HTR-8/SVneo (cell line): ENCODE data around the gene LRRC71.

Source experiments
- DNase-seq: peaks from one replicate; pipeline ENCODE4 v3.0.0; 2011; ENCODE audit warnings: low spot score, mixed read lengths; ENCODE audit not compliant: insufficient read length
- FAIRE-seq: peaks from 2 replicates; lab custom pipeline; 2011; peaks lifted over from hg19 to GRCh38; lab: Jason Lieb, UNC

LRRC71 gene

GRCh38 chr1:156941675-156942074, 21.2 kb downstream of the LRRC71 start:
- FAIRE-seq (no peak), DNase-seq (no peak)

GRCh38 chr1:156942176-156942575, 21.7 kb downstream of the LRRC71 start:
- FAIRE-seq: no peak

GRCh38 chr1:156942576-156942975, 22.1 kb downstream of the LRRC71 start:
- DNase-seq: no peak
- no peak for FAIRE-seq

More at GRCh38 chr1:156942176-156942575, 21.7 kb downstream of the LRRC71 start:
- DNase-seq: no peak

GRCh38 chr1:156943756-156944155, 23.3 kb downstream of the LRRC71 start:
- no peak for DNase-seq
- FAIRE-seq: no peak

- FAIRE-seq (no peak), DNase-seq (no peak)
These were observed 23.8 kb downstream of the LRRC71 start for GRCh38 chr1:156944268-156944667.

- DNase-seq (no peak), FAIRE-seq (no peak)
These were observed 24.4 kb downstream of the LRRC71 start for GRCh38 chr1:156944848-156945247.

GRCh38 chr1:156945881-156946661, 25.6 kb downstream of the LRRC71 start:
- FAIRE-seq: no peak
- DNase-seq: no peak

GRCh38 chr1:156947127-156947526, 26.7 kb downstream of the LRRC71 start:
- no peak for DNase-seq
- no peak for FAIRE-seq

- no peak for FAIRE-seq
- no peak for DNase-seq
These were observed 27.5 kb downstream of the LRRC71 start for GRCh38 chr1:156947818-156948525.

GRCh38 chr1:156948708-156949107, 28.3 kb downstream of the LRRC71 start:
- no peak for DNase-seq
- FAIRE-seq: no peak

GRCh38 chr1:156949127-156949526, 28.7 kb downstream of the LRRC71 start:
- no peak for DNase-seq
- no peak for FAIRE-seq

- FAIRE-seq (no peak), DNase-seq (no peak)
These were observed 30.9 kb downstream of the LRRC71 start for GRCh38 chr1:156951371-156951770.

GRCh38 chr1:156953571-156953970, 33.1 kb downstream of the LRRC71 start:
- no peak for FAIRE-seq

GRCh38 chr1:156956333-156956732, 35.9 kb downstream of the LRRC71 start:
- FAIRE-seq (no peak), DNase-seq (no peak)

More at GRCh38 chr1:156953571-156953970, 33.1 kb downstream of the LRRC71 start:
- DNase-seq: no peak

- no peak for DNase-seq
- FAIRE-seq: no peak
These were observed 37.2 kb downstream of the LRRC71 start for GRCh38 chr1:156957634-156958033.

- peak; percentile 10 for DNase-seq
- no peak for FAIRE-seq
These were observed 37.8 kb downstream of the LRRC71 start for GRCh38 chr1:156958247-156958714.

- FAIRE-seq (no peak), DNase-seq (peak; percentile 32)
These were observed 39.0 kb downstream of the LRRC71 start for GRCh38 chr1:156959414-156959813.

GRCh38 chr1:156959925-156960324, 39.5 kb downstream of the LRRC71 start:
- DNase-seq: no peak
- FAIRE-seq: no peak

GRCh38 chr1:156961709-156962108, 41.3 kb downstream of the LRRC71 start:
- DNase-seq: no peak
- no peak for FAIRE-seq

GRCh38 chr1:156963621-156964020, 43.2 kb downstream of the LRRC71 start:
- FAIRE-seq (no peak), DNase-seq (no peak)

- DNase-seq: no peak
- FAIRE-seq: no peak
These were observed 44.0 kb downstream of the LRRC71 start for GRCh38 chr1:156964441-156964840.
